Astrocyte of the spinal cord (primary cell): ENCODE measurements around the gene EFHD1.
"Not testable (repeated sequence)": the region's sequence is repeated elsewhere in the genome, so short reads cannot be mapped to it uniquely, and the experiment has no call there.

Source experiments
- DNase-seq: peaks from one replicate; pipeline ENCODE4 v3.0.0; 2011; ENCODE audit warnings: low read depth, low spot score
- H3K4me3 ChIP-seq: 2 replicates; pipeline ENCODE4 v1.5.1; 2011; ENCODE audit warnings: low read depth, mild to moderate bottlenecking, low read length, moderate library complexity
- CTCF ChIP-seq: IDR thresholded peaks from 2 replicates; pipeline ENCODE4 v1.5.1; 2012; ENCODE audit warnings: low read depth, mild to moderate bottlenecking, low read length, inconsistent platforms
- in situ Hi-C: cut with HindIII; loops from 2 replicates; pipeline ENCODE4 v1.10.0; 2017; ENCODE audit warnings: low sequenced_read_pairs

The EFHD1 gene

GRCh38 chr2:232672588-232672987, 39.2 kb downstream of the EFHD1 start:
- no peak for DNase-seq
- no peak overlapping the region for H3K4me3 ChIP-seq
- no peak for TF ChIP-seq CTCF
- in situ Hi-C loops: no loop called here

- TF ChIP-seq CTCF: no peak
- H3K4me3 ChIP-seq: no peak overlapping the region
- no peak for DNase-seq
- in situ Hi-C loops: no loop called here
Observed at GRCh38 chr2:232674491-232674890, 41.1 kb downstream of the EFHD1 start.

- in situ Hi-C loops: no loop called here
- TF ChIP-seq CTCF: no peak
- no peak overlapping the region for H3K4me3 ChIP-seq
- DNase-seq: no peak
Observed at GRCh38 chr2:232675381-232675780, 42.0 kb downstream of the EFHD1 start.

- DNase-seq: no peak
- in situ Hi-C loops: no loop called here
- H3K4me3 ChIP-seq: no peak overlapping the region
- TF ChIP-seq CTCF: no peak
Observed at GRCh38 chr2:232680006-232680405, 46.6 kb downstream of the EFHD1 start.

- TF ChIP-seq CTCF: no peak
- H3K4me3 ChIP-seq: no peak overlapping the region
- in situ Hi-C loops: no loop called here
- DNase-seq: no peak
Observed at GRCh38 chr2:232681527-232681926, 48.1 kb downstream of the EFHD1 start.

- DNase-seq: no peak
- in situ Hi-C loops: no loop called here
- no peak for TF ChIP-seq CTCF
- no peak overlapping the region for H3K4me3 ChIP-seq
Observed at GRCh38 chr2:232683368-232683767, 50.0 kb downstream of the EFHD1 start.

- DNase-seq, H3K4me3 ChIP-seq, in situ Hi-C loops: not testable (repeated sequence)
Observed at GRCh38 chr2:232685391-232685790, 52.0 kb downstream of the EFHD1 start.
